ENCODE data around the gene AFMID.

DNA sequence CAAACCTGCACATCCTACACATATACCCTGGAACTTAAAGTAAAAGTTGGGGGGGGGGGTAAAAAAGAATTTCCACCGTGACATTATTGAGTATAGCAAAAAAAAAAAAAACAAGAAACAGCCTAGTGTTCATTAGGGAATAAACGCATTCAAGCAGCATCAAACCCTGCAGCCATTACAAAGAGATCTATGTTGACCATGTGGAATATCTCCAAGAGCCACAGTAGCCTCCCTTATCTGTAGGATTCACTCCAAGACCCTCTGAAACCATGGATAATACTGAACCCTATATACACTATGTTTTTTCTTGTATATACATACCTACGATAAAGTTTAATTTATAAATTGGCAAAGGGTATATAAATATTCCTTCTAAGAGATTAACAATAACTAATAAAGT, 21.3 kb downstream of the AFMID start:
- TF ChIP-seq POLR2AphosphoS5 (IDR thresholded peaks at IDR 0.05; ENCODE audit: low read depth, low read length) (no peak), CTCF (IDR thresholded peaks at IDR 0.05) (no peak), REST (IDR thresholded peaks at IDR 0.05; ENCODE audit: insufficient read depth in 1 of 2, low read depth in 2 of 2, low read length in 1 of 2) (no peak)
